AG09309 (cell line): ENCODE data around the gene UCP2.

Experiments used
- DNase-seq: peaks from one replicate; pipeline ENCODE4 v3.0.0-alpha.2; 2010; ENCODE audit warnings: low read depth
- H3K4me3 ChIP-seq: 2 replicates; pipeline ENCODE4 v1.5.1; 2011; ENCODE audit warnings: mild to moderate bottlenecking, low read depth, low read length, moderate library complexity; ENCODE audit not compliant: control insufficient read depth
- TF ChIP-seq, protein P1 (sequence below): IDR thresholded peaks from 2 replicates; pipeline ENCODE4 v1.5.1; 2011; ENCODE audit warnings: mild to moderate bottlenecking, low read depth, low read length, inconsistent platforms; ENCODE audit not compliant: insufficient read depth, control insufficient read depth; ENCODE audit errors: missing control alignments

The UCP2 gene

GRCh38 chr11:74010306-74011300 is 28.0 kb upstream of the UCP2 start:
- no peak overlapping the region for H3K4me3 ChIP-seq
- TF ChIP-seq, protein P1, sequence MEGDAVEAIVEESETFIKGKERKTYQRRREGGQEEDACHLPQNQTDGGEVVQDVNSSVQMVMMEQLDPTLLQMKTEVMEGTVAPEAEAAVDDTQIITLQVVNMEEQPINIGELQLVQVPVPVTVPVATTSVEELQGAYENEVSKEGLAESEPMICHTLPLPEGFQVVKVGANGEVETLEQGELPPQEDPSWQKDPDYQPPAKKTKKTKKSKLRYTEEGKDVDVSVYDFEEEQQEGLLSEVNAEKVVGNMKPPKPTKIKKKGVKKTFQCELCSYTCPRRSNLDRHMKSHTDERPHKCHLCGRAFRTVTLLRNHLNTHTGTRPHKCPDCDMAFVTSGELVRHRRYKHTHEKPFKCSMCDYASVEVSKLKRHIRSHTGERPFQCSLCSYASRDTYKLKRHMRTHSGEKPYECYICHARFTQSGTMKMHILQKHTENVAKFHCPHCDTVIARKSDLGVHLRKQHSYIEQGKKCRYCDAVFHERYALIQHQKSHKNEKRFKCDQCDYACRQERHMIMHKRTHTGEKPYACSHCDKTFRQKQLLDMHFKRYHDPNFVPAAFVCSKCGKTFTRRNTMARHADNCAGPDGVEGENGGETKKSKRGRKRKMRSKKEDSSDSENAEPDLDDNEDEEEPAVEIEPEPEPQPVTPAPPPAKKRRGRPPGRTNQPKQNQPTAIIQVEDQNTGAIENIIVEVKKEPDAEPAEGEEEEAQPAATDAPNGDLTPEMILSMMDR = no peak
- DNase-seq = no peak

GRCh38 chr11:74009675-74010305 is 27.1 kb upstream of the UCP2 start:
- DNase-seq = no peak
- H3K4me3 ChIP-seq = no peak overlapping the region
- TF ChIP-seq, protein P1 = no peak

GRCh38 chr11:74009230-74009547 is 26.5 kb upstream of the UCP2 start:
- TF ChIP-seq, protein P1 = no peak
- H3K4me3 ChIP-seq = no peak overlapping the region
- DNase-seq = no peak

GRCh38 chr11:74008373-74009229 is 26.0 kb upstream of the UCP2 start, which contains the start of gene UCP3:
Gene UCP3 (minus strand): TSS chr11:74009085. CDS start chr11:74007042, 2,043 bp downstream.
- TF ChIP-seq, protein P1 = no peak
- no peak within 1 kb of the TSS for H3K4me3 ChIP-seq
- DNase-seq = no peak

GRCh38 chr11:74007691-74008372 is 25.2 kb upstream of the UCP2 start:
- no peak overlapping the region for H3K4me3 ChIP-seq
- DNase-seq = no peak
- TF ChIP-seq, protein P1 = no peak
